MM.1S (cell line): ENCODE measurements around the gene LSM4.

Source experiments
- DNase-seq: peaks from one replicate; pipeline ENCODE4 v3.0.0-alpha.2; 2015
- H2AFZ ChIP-seq: fragments of 300-600 bp; sonication (generic); 2 replicates; pipeline ENCODE4 v1.6.0; 2016; ENCODE audit warnings: antibody characterized with exemption, low read length
- H3F3A ChIP-seq: fragments of 300-600 bp; sonication (generic); 2 replicates; pipeline ENCODE4 v1.6.1; 2016; ENCODE audit warnings: mild to moderate bottlenecking, antibody characterized with exemption, low read length, moderate library complexity, mixed read lengths; ENCODE audit not compliant: insufficient read depth
- H3K27ac ChIP-seq: fragments of 300-600 bp; sonication (generic); 2 replicates; pipeline ENCODE4 v1.5.1; 2016; ENCODE audit warnings: mild to moderate bottlenecking, low read length
- H3K27me3 ChIP-seq: fragments of 300-600 bp; sonication (generic); replicated peaks from 2 replicates; pipeline ENCODE4 v1.6.0; 2016; ENCODE audit warnings: low read length; ENCODE audit not compliant: insufficient read depth
- H3K36me3 ChIP-seq: fragments of 300-600 bp; sonication (generic); replicated peaks from 2 replicates; pipeline ENCODE4 v1.6.1; 2016; ENCODE audit warnings: mild to moderate bottlenecking, low read length, mixed read lengths; ENCODE audit not compliant: insufficient read depth
- H3K4me1 ChIP-seq: fragments of 300-600 bp; sonication (generic); 2 replicates; pipeline ENCODE4 v1.6.1; 2016; ENCODE audit warnings: low read length, mixed read lengths
- H3K4me2 ChIP-seq: fragments of 300-600 bp; sonication (generic); 2 replicates; pipeline ENCODE4 v1.6.0; 2016; ENCODE audit warnings: low read depth, low read length
- H3K4me3 ChIP-seq: fragments of 300-600 bp; sonication (generic); 2 replicates; pipeline ENCODE4 v1.5.1; 2016; ENCODE audit warnings: low read length, mixed read lengths
- H3K79me2 ChIP-seq: fragments of 300-600 bp; sonication (generic); 2 replicates; pipeline ENCODE4 v1.6.1; 2016; ENCODE audit warnings: mixed run types, low read length, mixed read lengths
- H3K9ac ChIP-seq: fragments of 300-600 bp; sonication (generic); 2 replicates; pipeline ENCODE4 v1.6.1; 2016; ENCODE audit warnings: low read length, mixed read lengths
- H3K9me2 ChIP-seq: fragments of 300-600 bp; sonication (generic); replicated peaks from 2 replicates; pipeline ENCODE4 v1.6.1; 2016; ENCODE audit warnings: mild to moderate bottlenecking, low read length, mixed read lengths; ENCODE audit not compliant: insufficient read depth
- H3K9me3 ChIP-seq: fragments of 300-600 bp; sonication (generic); replicated peaks from 2 replicates; pipeline ENCODE4 v1.6.1; 2016; ENCODE audit warnings: mild to moderate bottlenecking, low read length, mixed read lengths; ENCODE audit not compliant: insufficient read depth
- H4K20me1 ChIP-seq: fragments of 300-600 bp; sonication (generic); 2 replicates; pipeline ENCODE4 v1.6.1; 2016; ENCODE audit warnings: mild to moderate bottlenecking, low read length, moderate library complexity, mixed read lengths; ENCODE audit not compliant: insufficient read depth
- EZH2 ChIP-seq: fragments of 300-600 bp; sonication (generic); optimal IDR thresholded peaks from 2 replicates; pipeline ENCODE3; 2017; ENCODE audit warnings: low read depth, mild to moderate bottlenecking, antibody characterized with exemption, low read length, mixed read lengths
- EZH2phosphoT487 ChIP-seq: fragments of 300-600 bp; sonication (generic); IDR thresholded peaks from 2 replicates; pipeline ENCODE4 v1.6.1; 2018; ENCODE audit warnings: antibody characterized with exemption, low read length
- TF ChIP-seq, protein P1 (sequence below): fragments of 300-600 bp; sonication (generic); IDR thresholded peaks from 2 replicates; pipeline ENCODE4 v1.5.1; 2016; ENCODE audit warnings: antibody characterized with exemption, low read length, mixed read lengths

The LSM4 gene

DNA sequence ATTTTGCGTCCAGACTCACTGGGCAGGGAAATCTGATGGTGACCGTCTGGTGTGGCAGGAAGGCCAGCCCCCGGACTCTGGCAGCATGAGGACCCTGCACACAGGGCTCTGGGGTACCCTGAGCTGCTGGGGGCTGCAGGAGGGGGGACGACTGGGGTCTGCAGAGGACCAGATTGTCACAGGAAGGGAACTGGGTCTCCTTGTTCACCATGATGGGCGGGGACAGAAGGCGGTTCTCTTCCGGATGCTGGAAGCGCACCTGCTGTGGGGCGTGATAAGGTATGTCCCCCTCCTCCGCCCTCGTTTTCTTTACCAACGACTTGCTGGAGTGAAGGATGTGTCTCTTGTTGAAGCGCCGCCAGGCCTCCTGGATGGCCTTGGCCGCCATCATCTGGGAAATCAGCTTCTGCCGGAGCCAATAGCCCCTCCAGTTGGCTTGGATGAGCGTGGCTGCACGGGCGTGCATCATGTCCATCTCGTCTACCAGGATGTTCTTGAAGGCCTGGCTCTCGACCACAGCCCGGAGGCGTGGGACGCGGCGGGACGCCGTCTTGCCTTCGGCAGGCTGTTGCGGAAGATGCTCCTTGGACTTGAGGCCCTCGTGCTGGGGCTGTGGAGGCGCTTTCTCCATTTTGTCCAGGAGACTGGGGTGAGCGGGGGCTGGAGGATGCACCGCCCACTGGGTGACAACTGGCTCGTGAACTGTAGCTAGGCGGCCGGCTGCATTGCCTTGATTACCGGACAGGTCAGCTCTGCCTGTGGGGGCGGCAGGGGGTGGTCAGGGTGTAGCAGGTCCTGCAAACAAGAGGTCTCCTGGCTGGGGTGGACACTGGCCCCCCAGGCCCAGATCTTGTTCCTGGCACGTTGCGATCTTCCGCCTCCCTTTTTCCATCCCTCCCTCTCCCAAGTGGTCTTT, 55.8 kb downstream of the LSM4 start:
- Histone ChIP-seq H3K9me2 (no peaks in the 10 kb centered on the region), H3K9ac (no peak overlapping the region), H3K9me3 (no peaks in the 10 kb centered on the region), H3F3A (no peaks in the 10 kb centered on the region), H4K20me1 (no peaks in the 10 kb centered on the region), H3K27me3 (peaks cover 61% of the 10 kb centered on the region), H3K4me2 (no peak overlapping the region), H3K4me1 (no peaks in the 10 kb centered on the region), H2AFZ (no peak overlapping the region), H3K79me2 (no peaks in the 10 kb centered on the region), H3K27ac (no peak overlapping the region), H3K4me3 (no peak overlapping the region), H3K36me3 (no peaks in the 10 kb centered on the region)
- TF ChIP-seq EZH2phosphoT487: no peak
- TF ChIP-seq, protein P1, sequence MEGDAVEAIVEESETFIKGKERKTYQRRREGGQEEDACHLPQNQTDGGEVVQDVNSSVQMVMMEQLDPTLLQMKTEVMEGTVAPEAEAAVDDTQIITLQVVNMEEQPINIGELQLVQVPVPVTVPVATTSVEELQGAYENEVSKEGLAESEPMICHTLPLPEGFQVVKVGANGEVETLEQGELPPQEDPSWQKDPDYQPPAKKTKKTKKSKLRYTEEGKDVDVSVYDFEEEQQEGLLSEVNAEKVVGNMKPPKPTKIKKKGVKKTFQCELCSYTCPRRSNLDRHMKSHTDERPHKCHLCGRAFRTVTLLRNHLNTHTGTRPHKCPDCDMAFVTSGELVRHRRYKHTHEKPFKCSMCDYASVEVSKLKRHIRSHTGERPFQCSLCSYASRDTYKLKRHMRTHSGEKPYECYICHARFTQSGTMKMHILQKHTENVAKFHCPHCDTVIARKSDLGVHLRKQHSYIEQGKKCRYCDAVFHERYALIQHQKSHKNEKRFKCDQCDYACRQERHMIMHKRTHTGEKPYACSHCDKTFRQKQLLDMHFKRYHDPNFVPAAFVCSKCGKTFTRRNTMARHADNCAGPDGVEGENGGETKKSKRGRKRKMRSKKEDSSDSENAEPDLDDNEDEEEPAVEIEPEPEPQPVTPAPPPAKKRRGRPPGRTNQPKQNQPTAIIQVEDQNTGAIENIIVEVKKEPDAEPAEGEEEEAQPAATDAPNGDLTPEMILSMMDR: no peak
- no peak for TF ChIP-seq EZH2
- no peak for DNase-seq

DNA sequence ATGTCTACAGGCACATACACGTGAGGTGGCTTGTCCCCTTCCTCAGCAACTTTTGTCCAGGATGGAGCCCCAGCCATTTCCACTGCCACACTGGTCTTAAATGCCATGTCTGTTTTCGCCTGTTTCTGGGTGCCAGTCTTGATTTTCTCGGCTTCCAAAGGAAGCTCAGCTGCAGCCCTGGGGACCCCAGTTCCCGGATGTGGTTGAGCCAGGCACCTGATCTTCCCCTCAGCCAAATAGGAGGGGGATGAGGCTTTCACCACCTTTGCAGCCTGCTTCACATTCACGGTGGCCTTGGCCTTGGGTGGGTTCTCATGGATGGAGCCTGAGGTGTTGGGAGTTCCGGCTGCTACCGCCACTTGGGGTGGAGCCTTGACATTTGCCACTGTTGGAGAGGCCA, 57.3 kb downstream of the LSM4 start:
- Histone ChIP-seq H3K4me2 (no peak overlapping the region), H3K4me1 (no peaks in the 10 kb centered on the region), H3K79me2 (no peaks in the 10 kb centered on the region), H3F3A (no peaks in the 10 kb centered on the region), H3K27me3 (peaks cover 58% of the 10 kb centered on the region), H3K36me3 (no peaks in the 10 kb centered on the region), H3K27ac (no peak overlapping the region), H3K9ac (no peak overlapping the region), H3K9me2 (no peaks in the 10 kb centered on the region), H3K4me3 (no peak overlapping the region), H4K20me1 (no peaks in the 10 kb centered on the region), H2AFZ (no peak overlapping the region), H3K9me3 (no peaks in the 10 kb centered on the region)
- DNase-seq: no peak
- TF ChIP-seq EZH2: no peak
- no peak for TF ChIP-seq EZH2phosphoT487
- TF ChIP-seq, protein P1: no peak

DNA sequence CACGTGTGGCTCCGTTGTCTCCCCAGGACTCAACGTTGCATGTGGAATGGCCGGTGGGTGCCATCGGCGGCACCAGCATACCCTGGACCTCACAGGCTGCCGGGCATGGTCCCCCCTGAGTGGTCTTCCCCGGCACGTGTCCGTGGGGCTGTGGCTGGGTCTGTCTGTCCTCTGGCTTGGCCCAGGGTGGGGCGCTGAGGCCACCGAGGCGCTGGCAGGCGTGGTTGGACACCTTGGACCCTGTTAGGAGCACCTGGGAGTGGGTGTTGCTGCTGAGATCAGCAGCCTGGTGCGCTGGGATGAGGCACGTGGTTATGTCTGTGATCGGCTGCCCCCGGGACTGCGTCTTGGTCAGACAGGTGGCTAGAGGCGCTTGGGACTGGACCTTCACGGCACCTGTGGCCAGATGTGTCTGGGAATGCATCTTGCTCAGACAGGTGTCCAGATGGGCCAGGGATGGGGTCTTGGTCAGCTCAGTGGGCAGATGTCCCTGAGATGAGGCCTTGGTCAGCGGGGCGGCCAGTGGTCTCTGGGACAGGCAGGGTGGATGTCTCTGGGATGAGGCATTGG, 57.8 kb downstream of the LSM4 start:
- Histone ChIP-seq H3K27me3 (peaks cover 63% of the 10 kb centered on the region), H3K4me3 (no peak overlapping the region), H3K36me3 (no peaks in the 10 kb centered on the region), H3K9ac (no peak overlapping the region), H3K4me2 (no peak overlapping the region), H3F3A (no peaks in the 10 kb centered on the region), H3K27ac (no peak overlapping the region), H3K9me3 (no peaks in the 10 kb centered on the region), H3K9me2 (no peaks in the 10 kb centered on the region), H3K79me2 (no peaks in the 10 kb centered on the region), H4K20me1 (no peaks in the 10 kb centered on the region), H2AFZ (no peak overlapping the region), H3K4me1 (no peaks in the 10 kb centered on the region)
- TF ChIP-seq EZH2phosphoT487: no peak
- TF ChIP-seq, protein P1: no peak
- no peak for TF ChIP-seq EZH2
- no peak for DNase-seq
